LNCAP (cell line): Measurements from ENCODE around the gene MRPL47.

Experiments
- TF ChIP-seq, protein P1 (sequence below): fragments of 450-650 bp; IDR thresholded peaks from 2 replicates; pipeline ENCODE4 v1.5.1; 2017; ENCODE audit warnings: mild to moderate bottlenecking

The MRPL47 gene

GRCh38 chr3:179630753-179631451 lies 26.5 kb upstream of the MRPL47 start:
- TF ChIP-seq, protein P1, sequence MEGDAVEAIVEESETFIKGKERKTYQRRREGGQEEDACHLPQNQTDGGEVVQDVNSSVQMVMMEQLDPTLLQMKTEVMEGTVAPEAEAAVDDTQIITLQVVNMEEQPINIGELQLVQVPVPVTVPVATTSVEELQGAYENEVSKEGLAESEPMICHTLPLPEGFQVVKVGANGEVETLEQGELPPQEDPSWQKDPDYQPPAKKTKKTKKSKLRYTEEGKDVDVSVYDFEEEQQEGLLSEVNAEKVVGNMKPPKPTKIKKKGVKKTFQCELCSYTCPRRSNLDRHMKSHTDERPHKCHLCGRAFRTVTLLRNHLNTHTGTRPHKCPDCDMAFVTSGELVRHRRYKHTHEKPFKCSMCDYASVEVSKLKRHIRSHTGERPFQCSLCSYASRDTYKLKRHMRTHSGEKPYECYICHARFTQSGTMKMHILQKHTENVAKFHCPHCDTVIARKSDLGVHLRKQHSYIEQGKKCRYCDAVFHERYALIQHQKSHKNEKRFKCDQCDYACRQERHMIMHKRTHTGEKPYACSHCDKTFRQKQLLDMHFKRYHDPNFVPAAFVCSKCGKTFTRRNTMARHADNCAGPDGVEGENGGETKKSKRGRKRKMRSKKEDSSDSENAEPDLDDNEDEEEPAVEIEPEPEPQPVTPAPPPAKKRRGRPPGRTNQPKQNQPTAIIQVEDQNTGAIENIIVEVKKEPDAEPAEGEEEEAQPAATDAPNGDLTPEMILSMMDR = no peak

DNA sequence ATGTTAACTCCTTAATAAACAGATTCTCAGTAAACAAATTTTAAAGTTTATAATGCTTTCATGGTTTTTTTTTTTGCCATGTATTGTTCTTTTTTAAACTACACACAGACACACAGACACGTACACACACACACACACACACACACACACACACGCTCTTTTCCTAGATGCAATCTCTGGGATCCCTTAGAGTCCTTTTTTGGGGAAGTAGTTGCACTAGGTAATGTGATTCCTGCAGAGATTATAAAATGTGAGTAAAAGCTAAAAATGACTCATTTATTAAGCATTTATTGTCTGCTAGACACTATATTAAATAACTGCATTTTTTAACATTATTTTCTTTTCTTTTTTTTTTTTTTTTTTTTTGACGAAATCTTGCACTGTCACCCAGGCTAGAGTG lies 20.0 kb upstream of the MRPL47 start:
- TF ChIP-seq, protein P1 = no peak

DNA sequence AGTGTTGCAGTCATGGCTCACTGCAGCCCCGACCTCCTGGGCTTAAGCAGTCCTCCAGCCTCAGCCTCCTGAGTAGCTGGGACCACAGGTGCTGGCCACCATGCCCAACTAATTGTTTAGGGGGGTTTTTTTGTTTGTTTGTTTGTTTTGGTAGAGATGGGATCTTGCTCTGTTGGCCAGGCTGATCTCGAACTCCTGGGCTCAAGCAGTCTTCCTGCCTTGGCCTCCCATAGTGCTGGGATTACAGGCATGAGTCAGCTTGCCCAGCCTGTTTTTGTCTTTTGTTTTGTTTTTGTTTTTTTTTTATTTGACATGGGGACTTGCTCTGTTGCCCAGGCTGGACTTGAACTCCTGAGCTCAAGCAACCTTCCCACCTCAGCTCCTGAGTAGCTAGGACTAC lies 17.6 kb upstream of the MRPL47 start:
- TF ChIP-seq, protein P1 = no peak

DNA sequence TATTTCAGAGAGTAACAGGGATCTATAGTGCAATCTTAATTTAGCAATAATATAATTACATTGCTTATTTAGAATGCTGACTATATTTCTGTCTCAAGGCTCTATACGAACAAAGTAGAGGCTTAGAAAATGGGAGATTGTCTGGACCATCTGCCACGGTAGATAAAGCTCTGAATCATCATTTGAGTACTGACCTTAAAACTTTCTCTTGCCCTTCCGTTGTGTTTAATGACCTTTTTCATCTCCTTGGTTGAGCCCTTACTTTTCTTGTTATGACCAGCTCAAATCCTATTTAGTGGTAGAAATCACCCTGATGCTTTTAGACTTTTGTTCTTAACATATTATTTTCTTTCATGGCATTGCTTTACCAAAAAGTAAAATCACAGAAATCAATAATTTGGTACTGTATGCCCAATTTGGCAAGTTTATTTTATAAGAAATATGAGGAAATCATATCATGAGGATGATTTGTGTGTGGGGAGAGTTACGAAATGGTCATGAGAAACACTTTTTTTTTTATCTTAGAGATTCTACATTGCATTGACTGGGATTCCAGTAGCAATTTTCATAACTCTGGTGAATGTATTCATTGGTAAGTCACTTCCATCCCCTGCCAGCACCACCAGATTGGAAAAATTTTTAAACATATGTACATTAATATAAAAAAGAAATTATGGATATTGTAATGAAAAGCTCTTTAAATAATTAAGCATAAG lies 11.2 kb upstream of the MRPL47 start:
- TF ChIP-seq, protein P1 = no peak

GRCh38 chr3:179613807-179614206 lies 9.4 kb upstream of the MRPL47 start:
- TF ChIP-seq, protein P1 = no peak

GRCh38 chr3:179610066-179610465 lies 5.6 kb upstream of the MRPL47 start:
- TF ChIP-seq, protein P1 = no peak

- TF ChIP-seq, protein P1 = no peak
Measured at GRCh38 chr3:179608931-179609720, 4.7 kb upstream of the MRPL47 start.
